ENCODE results near the gene LSP1. TPM values are rescaled to one million over a fixed set of nuclear protein-coding genes. Genes with fewer than 3 reads are reported as not detected.
A peak's percentile ranks its signal among the peaks of the same experiment; 100 is the strongest.

LSP1 gene
- total RNA-seq, 3 donors from 2014 or later: 21.4 to 36.0 (median 23.6) TPM

DNA sequence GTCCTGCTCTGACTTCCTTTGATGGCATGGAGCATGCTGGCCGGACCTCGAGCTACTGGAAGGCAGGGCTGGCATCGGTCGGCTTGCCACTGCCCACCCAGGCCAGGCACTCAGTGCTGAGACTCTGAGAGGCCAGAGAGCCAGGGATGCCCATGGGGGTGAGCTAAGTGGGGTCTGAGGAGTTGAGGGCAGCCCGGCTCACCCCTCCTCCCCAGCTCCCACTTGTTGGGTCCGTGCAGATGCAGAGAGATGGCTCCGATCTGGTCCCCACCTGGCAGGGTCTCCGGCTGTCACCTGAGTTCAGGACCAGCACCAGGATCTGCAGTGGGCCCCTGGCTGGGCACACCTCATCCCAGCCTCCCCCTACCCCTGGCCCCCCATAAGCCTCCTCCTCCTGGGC, 13.3 kb downstream of the LSP1 start:
- no peak for DNase-seq (ENCODE audit: low spot score in 2 of 2)
- Histone ChIP-seq H3K27ac (peak overlapping the region in 1 of 2 donors; percentile 97), H3K4me1 (peaks cover 9 to 17% of the 10 kb centered on the region in 2 donors), H3K36me3 (no peaks in the 10 kb centered on the region), H3K9me3 (no peaks in the 10 kb centered on the region), H3K4me3 (no peak overlapping the region), H3K27me3 (no peaks in the 10 kb centered on the region)
- intact Hi-C loops (cut with DNase I; ENCODE audit: low total_unique reads): loop anchor here (1.0 kb wide), 1 partner anchor 44 kb away; no protein-coding TSS in a partner anchor
- no peak for TF ChIP-seq POLR2AphosphoS5 (IDR thresholded peaks at IDR 0.05)
- no peak for TF ChIP-seq CTCF (IDR thresholded peaks at IDR 0.05)
- no peak for TF ChIP-seq POLR2A (IDR thresholded peaks at IDR 0.05)

- peak overlapping the region in 1 of 3 donors; percentile 11 for H3K4me3 ChIP-seq
- no peak for DNase-seq (ENCODE audit: low spot score in 2 of 2)
- TF ChIP-seq POLR2AphosphoS5 (IDR thresholded peaks at IDR 0.05) (no peak), POLR2A (IDR thresholded peaks at IDR 0.05) (no peak), CTCF (IDR thresholded peaks at IDR 0.05) (no peak)
- peaks cover 9 to 17% of the 10 kb centered on the region in 2 donors for H3K4me1 ChIP-seq
- H3K9me3 ChIP-seq: no peaks in the 10 kb centered on the region
- peak overlapping the region; percentile 2 to 97 for H3K27ac ChIP-seq
- H3K36me3 ChIP-seq: no peaks in the 10 kb centered on the region
- no peaks in the 10 kb centered on the region for H3K27me3 ChIP-seq
- intact Hi-C loops (cut with DNase I; ENCODE audit: low total_unique reads): loop anchor here (1.0 kb wide), 1 partner anchor 44 kb away; no protein-coding TSS in a partner anchor
Observed at GRCh38 chr11:1866776-1867175, 13.9 kb downstream of the LSP1 start.

GRCh38 chr11:1867381-1867780, 14.5 kb downstream of the LSP1 start:
- no peak overlapping the region for H3K4me3 ChIP-seq
- H3K9me3 ChIP-seq: no peaks in the 10 kb centered on the region
- no peaks in the 10 kb centered on the region for H3K36me3 ChIP-seq
- no peaks in the 10 kb centered on the region for H3K27me3 ChIP-seq
- intact Hi-C loops (cut with DNase I; ENCODE audit: low total_unique reads): no loop called here
- H3K4me1 ChIP-seq: peaks cover 9 to 17% of the 10 kb centered on the region in 2 donors
- no peak for DNase-seq (ENCODE audit: low spot score in 2 of 2)
- H3K27ac ChIP-seq: peak overlapping the region in 1 of 2 donors; percentile 97
- TF ChIP-seq POLR2AphosphoS5 (IDR thresholded peaks at IDR 0.05) (no peak), CTCF (IDR thresholded peaks at IDR 0.05) (no peak), POLR2A (IDR thresholded peaks at IDR 0.05) (no peak)

DNA sequence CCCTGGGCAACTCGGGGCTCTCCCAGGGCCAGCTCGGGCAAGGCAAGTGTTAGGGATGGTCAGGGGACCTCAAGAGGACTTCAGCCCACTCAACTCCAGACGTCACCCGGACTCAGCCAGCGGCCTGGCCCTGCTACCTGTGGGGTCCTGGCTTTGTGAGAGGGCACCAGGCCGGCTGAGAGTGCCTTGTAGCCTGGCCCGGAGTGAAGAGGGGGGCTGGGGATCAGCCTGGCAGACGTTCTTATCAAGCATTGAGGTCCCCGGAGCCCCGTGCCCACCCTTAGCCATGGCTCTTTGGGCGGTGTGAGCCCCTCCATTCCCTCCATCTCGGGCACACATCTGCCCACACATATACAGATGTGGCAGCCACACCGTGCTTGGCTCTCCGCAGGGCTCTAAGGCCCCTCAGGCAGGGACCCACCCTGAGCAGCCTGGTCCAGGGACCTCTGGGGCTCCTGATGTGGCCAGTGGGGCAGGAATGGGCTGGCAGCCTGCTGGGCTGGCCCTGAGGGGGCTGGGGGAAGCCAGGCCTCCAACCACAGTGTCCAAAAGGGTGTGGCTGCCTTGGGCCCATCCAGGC, 15.3 kb downstream of the LSP1 start:
- Histone ChIP-seq H3K36me3 (no peaks in the 10 kb centered on the region), H3K27ac (peak overlapping the region; percentile 60 to 97), H3K4me3 (peak overlapping the region; percentile 40 to 55 (median 40)), H3K4me1 (peaks cover 9 to 17% of the 10 kb centered on the region in 2 donors), H3K9me3 (no peaks in the 10 kb centered on the region), H3K27me3 (no peaks in the 10 kb centered on the region)
- DNase-seq (ENCODE audit: low spot score in 2 of 2): no peak
- TF ChIP-seq POLR2AphosphoS5 (IDR thresholded peaks at IDR 0.05): no peak
- no peak for TF ChIP-seq CTCF (IDR thresholded peaks at IDR 0.05)
- no peak for TF ChIP-seq POLR2A (IDR thresholded peaks at IDR 0.05)
- intact Hi-C loops (cut with DNase I; ENCODE audit: low total_unique reads): no loop called here

DNA sequence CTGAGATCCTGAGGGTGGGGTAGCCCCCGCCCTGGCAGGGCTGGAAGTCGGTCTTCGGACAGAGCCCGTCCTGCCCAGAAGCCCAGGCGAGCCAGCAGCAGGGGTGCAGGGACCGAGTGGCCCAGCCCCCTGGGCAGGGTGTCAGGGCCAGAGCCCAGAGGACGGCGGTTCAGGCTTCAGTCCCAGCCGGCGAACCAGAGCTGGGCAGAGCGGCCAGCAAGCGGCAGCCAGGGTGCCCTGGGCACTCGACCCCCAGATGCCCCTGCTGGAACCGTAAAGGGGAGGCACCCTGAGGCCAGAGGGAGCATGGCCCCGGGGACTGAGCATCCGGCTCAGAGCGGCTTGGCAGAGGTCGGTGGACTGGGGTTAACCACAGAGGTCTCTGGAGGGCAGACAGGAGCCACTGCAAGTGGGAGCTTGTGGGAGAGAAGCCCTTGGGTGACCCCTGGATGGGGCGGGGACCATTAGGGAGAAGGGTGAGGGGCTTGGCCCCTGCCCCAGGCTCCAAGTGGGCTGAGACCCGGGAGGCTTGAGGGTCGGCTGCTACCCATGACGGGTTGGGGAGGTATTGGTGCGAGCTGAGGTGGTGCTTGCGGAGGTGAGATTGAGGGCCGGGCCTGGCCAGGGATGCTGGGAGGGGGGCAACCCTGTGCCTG, 15.9 kb downstream of the LSP1 start:
- Histone ChIP-seq H3K9me3 (no peaks in the 10 kb centered on the region), H3K4me1 (peaks cover 9 to 12% of the 10 kb centered on the region in 2 donors), H3K27ac (peak overlapping the region; percentile 60 to 97), H3K36me3 (no peaks in the 10 kb centered on the region), H3K4me3 (peak overlapping the region; percentile 40 to 55 (median 40)), H3K27me3 (no peaks in the 10 kb centered on the region)
- intact Hi-C loops (cut with DNase I; ENCODE audit: low total_unique reads): no loop called here
- DNase-seq (ENCODE audit: low spot score in 2 of 2): no peak
- no peak for TF ChIP-seq CTCF (IDR thresholded peaks at IDR 0.05)
- TF ChIP-seq POLR2A (IDR thresholded peaks at IDR 0.05): no peak
- no peak for TF ChIP-seq POLR2AphosphoS5 (IDR thresholded peaks at IDR 0.05)
